K562 (cell line): Measurements from ENCODE around the gene CARD8. TPM values are rescaled to one million over a fixed set of nuclear protein-coding genes. Genes with fewer than 3 reads are reported as not detected.

Experiments used
- ATF3 ChIP-seq, 2 experiments: fragments of 450-650 bp in 1 of 2; sonication (generic) in 1 of 2; formaldehyde crosslinking in 1 of 2; IDR thresholded peaks in 1 of 2; conservative IDR thresholded peaks in 1 of 2; 2 replicates each; pipeline versions ENCODE4 v1.6.1 to v1.8.1; 2016 to 2023; ENCODE audit warnings: mild to moderate bottlenecking in 2 of 2, moderate library complexity in 2 of 2, inconsistent platforms in 1 of 2, missing genetic modification reagents in 1 of 2
- CGGBP1 ChIP-seq: fragments of 250-450 bp; sonication (Bioruptor Pico); IDR thresholded peaks from 2 replicates; pipeline ENCODE4 v1.9.0; 2021; ENCODE audit warnings: mild to moderate bottlenecking
- E2F5 ChIP-seq: sonication (generic); formaldehyde crosslinking; IDR thresholded peaks from 2 replicates; pipeline ENCODE4 v1.8.0; 2022; ENCODE audit warnings: mild to moderate bottlenecking, missing genetic modification reagents
- EHMT2 ChIP-seq: fragments of 450-650 bp; IDR thresholded peaks from 2 replicates; pipeline ENCODE4 v1.6.1; 2018; ENCODE audit warnings: antibody characterized with exemption
- MEF2A ChIP-seq: IDR thresholded peaks from 2 replicates; pipeline ENCODE4 v1.6.1; 2011; ENCODE audit warnings: low read depth, mild to moderate bottlenecking, low read length, moderate library complexity; ENCODE audit not compliant: control insufficient read depth
- MTA1 ChIP-seq: fragments of 450-650 bp; IDR thresholded peaks from 2 replicates; pipeline ENCODE4 v1.6.1; 2017; ENCODE audit warnings: borderline replicate concordance
- MXD1 ChIP-seq: fragments of 250-450 bp; sonication (Bioruptor Pico); IDR thresholded peaks from 2 replicates; pipeline ENCODE4 v1.8.0; 2021; ENCODE audit warnings: borderline replicate concordance, mild to moderate bottlenecking, moderate library complexity; ENCODE audit not compliant: poor library complexity, severe bottlenecking
- NCOA4 ChIP-seq: fragments of 450-650 bp; IDR thresholded peaks from 2 replicates; pipeline ENCODE4 v1.6.1; 2018; ENCODE audit warnings: mild to moderate bottlenecking; ENCODE audit not compliant: partially characterized antibody
- OTX1 ChIP-seq: fragments of 450-650 bp; formaldehyde crosslinking; IDR thresholded peaks from 2 replicates; pipeline ENCODE4 v1.4.0; 2022; ENCODE audit warnings: mild to moderate bottlenecking
- RFX5 ChIP-seq: IDR thresholded peaks from 2 replicates; pipeline ENCODE4 v1.6.1; 2011; ENCODE audit warnings: low read depth, mild to moderate bottlenecking, improper control_type of control experiment, low read length
- SMAD1 ChIP-seq: fragments of 150-350 bp; IDR thresholded peaks from 2 replicates; pipeline ENCODE4 v1.6.1; 2014; ENCODE audit warnings: low read length, low read depth; ENCODE audit not compliant: partially characterized antibody
- SRSF3 ChIP-seq: fragments of 200-400 bp; formaldehyde crosslinking; IDR thresholded peaks from 2 replicates; pipeline ENCODE4 v1.6.1; 2016; ENCODE audit warnings: mild to moderate bottlenecking, low read length, moderate library complexity; ENCODE audit not compliant: insufficient read depth
- SUPT5H ChIP-seq: fragments of 450-650 bp; IDR thresholded peaks from 2 replicates; pipeline ENCODE4 v1.6.1; 2016
- TAF7 ChIP-seq: fragments of 450-650 bp; IDR thresholded peaks from 2 replicates; pipeline ENCODE4 v1.6.1; 2016; ENCODE audit warnings: missing genetic modification characterization, missing compliant biosample characterization
- TARDBP ChIP-seq: fragments of 450-650 bp; IDR thresholded peaks from 2 replicates; pipeline ENCODE4 v1.6.1; 2016
- UBTF ChIP-seq, 2 experiments: IDR thresholded peaks; 2 replicates each; pipeline ENCODE4 v1.6.1; 2012; ENCODE audit warnings: improper control_type of control experiment in 2 of 2, low read depth in 2 of 2, low read length in 2 of 2, borderline replicate concordance in 1 of 2
- XRCC3 ChIP-seq: fragments of 450-650 bp; IDR thresholded peaks from 2 replicates; pipeline ENCODE4 v1.6.1; 2017; ENCODE audit warnings: mild to moderate bottlenecking, moderate library complexity
- XRCC4 ChIP-seq: IDR thresholded peaks from one replicate; pipeline ENCODE4 v1.6.1; 2011; ENCODE audit not compliant: insufficient read depth, insufficient read length; ENCODE audit errors: extremely low read depth
- ZBTB34 ChIP-seq: fragments of 250-450 bp; sonication (Bioruptor Pico); IDR thresholded peaks from 2 replicates; pipeline ENCODE4 v1.8.0; 2021; ENCODE audit warnings: mild to moderate bottlenecking, moderate library complexity
- ZNF24 ChIP-seq: fragments of 450-650 bp; IDR thresholded peaks from 2 replicates; pipeline ENCODE4 v1.6.1; 2016
- ZNF699 ChIP-seq: fragments of 250-450 bp; sonication (Bioruptor Pico); IDR thresholded peaks from 2 replicates; pipeline ENCODE4 v1.8.0; 2021; ENCODE audit warnings: mild to moderate bottlenecking, moderate library complexity; ENCODE audit not compliant: insufficient replicate concordance
- polyA plus RNA-seq, 8 experiments: library from polyadenylated mRNA; depleted of rRNA in 4 of 8; stranded (reverse) in 5 of 8; unstranded in 3 of 8; fragments of >200 nt; fragmentation: Nextera tagmentation in 2 of 8; fragmentation: Illumina TruSeq in 1 of 8; extraction: Ambion mirVana in 2 of 8; extraction: Trizol in 1 of 8; gene quantifications; 2 replicates each; pipeline versions ENCODE4 v1.2.1 to v1.2.3, GENCODE V29; 2011 to 2014; ENCODE audit warnings: inconsistent platforms in 1 of 8, missing spikeins in 1 of 8
- total RNA-seq, 7 experiments: library from RNA; depleted of rRNA in 6 of 7; stranded (reverse); fragments of >200 nt in 6 of 7; fragmentation: Illumina TruSeq in 2 of 7; extraction: Trizol in 2 of 7; gene quantifications; 2 replicates each; pipeline versions ENCODE4 v1.2.1 to v1.2.3, GENCODE V29; 2011 to 2021; ENCODE audit warnings: low replicate concordance in 1 of 7

Gene CARD8
- total and polyA plus RNA-seq, 9 of the 15 experiments (the other 6 are each of a cell fraction or from before 2014, with no cell fraction given) = 11.5 to 26.4 (median 20.8) TPM

- TF ChIP-seq UBTF (IDR thresholded peaks at IDR 0.05; ENCODE audit: borderline replicate concordance in 1 of 2, low read depth in 2 of 2, low read length in 2 of 2) (no peak), TAF7 (peak; percentile 92), ATF3 (IDR thresholded peaks at IDR 0.05) (no peak), ATF3 (CRISPR knock-in tag; conservative IDR thresholded peaks at IDR 0.05) (no peak), MEF2A (no peak), TARDBP (no peak), RFX5 (no peak), SRSF3 (no peak), NCOA4 (no peak), CGGBP1 (CRISPR knock-in tag) (no peak), SUPT5H (no peak), XRCC3 (no peak), MTA1 (0 out of 2 replicates have a peak, but pooled peaks have one; percentile 10), ZNF699 (CRISPR knock-in tag) (peak; percentile 73), MXD1 (CRISPR knock-in tag) (peak; percentile 53), XRCC4 (no peak), ZBTB34 (CRISPR knock-in tag) (peak; percentile 90), OTX1 (CRISPR knock-in tag) (peak; percentile 95), SMAD1 (no peak), EHMT2 (no peak), E2F5 (CRISPR knock-in tag) (no peak), ZNF24 (no peak)
Observed at GRCh38 chr19:48254529-48254970, 1.2 kb downstream of the CARD8 start (continued).
